HCT116 (cell line): Measurements from ENCODE around the gene SNED1. TPM values are rescaled to one million over a fixed set of nuclear protein-coding genes. Genes with fewer than 3 reads are reported as not detected.

Experiments
- ATAC-seq: fragments of 200-7000 bp; cut with Tn5 transposase; 2 replicates; pipeline ENCODE4 v1.9.1; 2020; ENCODE audit warnings: mild to moderate bottlenecking, moderate library complexity
- BruUV-seq: library from RNA; stranded (reverse); fragments of 400-500 nt; replicated peaks from 2 replicates; lab custom pipeline; 2021; lab: Mats Ljungman, UMichigan
- CTCF ChIA-PET: fragments of 300-600 bp; sonication (Branson Sonifier 250); formaldehyde crosslinking; loops from one replicate; lab custom pipeline; 2021; ENCODE audit warnings: antibody characterized with exemption; lab: Charles Lee
- POLR2A ChIA-PET: fragments of 300-600, 350-600 bp; sonication (Branson Sonifier 250); formaldehyde crosslinking; loops from one replicate; lab custom pipeline; 2021; ENCODE audit warnings: antibody characterized with exemption; lab: Charles Lee
- RAD21 ChIA-PET, 2 experiments: fragments of 300-600 bp; sonication (Branson Sonifier 250); formaldehyde crosslinking; loops; one replicate each; lab custom pipeline; 2023; ENCODE audit warnings: low total read pairs in 2 of 2; ENCODE audit not compliant: uncharacterized antibody in 2 of 2, unreplicated experiment in 2 of 2, low non-redundant PET in 1 of 2; lab: Charles Lee
- DNase-seq: peaks from one replicate; pipeline ENCODE4 v3.0.0-alpha.2; 2010; ENCODE audit warnings: low read depth, low spot score
- H2AFZ ChIP-seq: fragments of 200-600 bp; shearing (Covaris generic), sonication (generic); 2 replicates; pipeline ENCODE4 v1.6.1; 2017; ENCODE audit warnings: low read depth, mixed run types, mixed read lengths, antibody characterized with exemption, low read length; ENCODE audit not compliant: poor library complexity, severe bottlenecking
- H3K27ac ChIP-seq: 2 replicates; pipeline ENCODE4 v1.5.1; 2012; ENCODE audit warnings: low read depth, low read length
- H3K27me3 ChIP-seq: fragments of 200-600 bp; sonication (generic); 2 replicates; pipeline ENCODE4 v1.6.1; 2016; ENCODE audit warnings: mixed run types, low read length, mixed read lengths; ENCODE audit not compliant: insufficient read depth
- H3K36me3 ChIP-seq, 2 experiments: fragments of 200-500 bp in 1 of 2; fragments of 200-600 bp in 1 of 2; sonication (Bioruptor generic) in 1 of 2; sonication (generic) in 1 of 2; 2 replicates each; pipeline versions ENCODE4 v1.5.1 to v1.6.1; 2014 to 2016; ENCODE audit warnings: low read length in 2 of 2, inconsistent platforms in 1 of 2, mixed read lengths in 1 of 2, mixed run types in 1 of 2; ENCODE audit not compliant: insufficient read depth in 2 of 2, control insufficient read depth in 1 of 2
- H3K4me1 ChIP-seq, 2 experiments: fragments of 200-600 bp in 1 of 2; sonication (generic) in 1 of 2; 2 replicates each; pipeline versions ENCODE4 v1.5.1 to v1.6.1; 2012 to 2017; ENCODE audit warnings: low read length in 2 of 2, inconsistent platforms in 1 of 2, mild to moderate bottlenecking in 1 of 2, mixed read lengths in 1 of 2, mixed run types in 1 of 2, moderate library complexity in 1 of 2; ENCODE audit not compliant: insufficient read depth in 2 of 2, control insufficient read depth in 1 of 2
- H3K4me2 ChIP-seq: fragments of 200-600 bp; sonication (generic); 2 replicates; pipeline ENCODE4 v1.6.1; 2017; ENCODE audit warnings: mixed run types, low read length, mixed read lengths
- H3K4me3 ChIP-seq, 2 experiments: fragments of 200-600 bp in 1 of 2; sonication (generic) in 1 of 2; replicated peaks in 1 of 2; 2 replicates each; pipeline ENCODE4 v1.5.1; 2011 to 2016; ENCODE audit warnings: low read length in 2 of 2, control low read depth in 1 of 2, low read depth in 1 of 2, mild to moderate bottlenecking in 1 of 2, mixed read lengths in 1 of 2, mixed run types in 1 of 2
- H3K79me2 ChIP-seq: fragments of 200-600 bp; sonication (generic); 2 replicates; pipeline ENCODE4 v1.6.1; 2017; ENCODE audit warnings: mild to moderate bottlenecking, mixed run types, low read length, moderate library complexity, mixed read lengths; ENCODE audit not compliant: insufficient read depth
- H3K9ac ChIP-seq: fragments of 200-600 bp; sonication (generic); 2 replicates; pipeline ENCODE4 v1.6.1; 2016; ENCODE audit warnings: low read length, mixed read lengths
- H3K9me2 ChIP-seq: fragments of 200-600 bp; sonication (generic), shearing (Covaris generic); 2 replicates; pipeline ENCODE4 v1.6.1; 2017; ENCODE audit warnings: mixed run types, mild to moderate bottlenecking, moderate library complexity; ENCODE audit not compliant: insufficient read depth
- H3K9me3 ChIP-seq, 2 experiments: fragments of 200-500 bp in 1 of 2; fragments of 200-600 bp in 1 of 2; sonication (Bioruptor generic) in 1 of 2; sonication (generic) in 1 of 2; 2 replicates each; pipeline ENCODE4 v1.6.1; 2014 to 2017; ENCODE audit warnings: low read length in 2 of 2, mixed read lengths in 2 of 2, inconsistent platforms in 1 of 2, low read depth in 1 of 2, mild to moderate bottlenecking in 1 of 2, mixed run types in 1 of 2, moderate library complexity in 1 of 2; ENCODE audit not compliant: control insufficient read depth in 1 of 2, insufficient read depth in 1 of 2
- H4K20me1 ChIP-seq: fragments of 200-600 bp; sonication (generic), shearing (Covaris generic); 2 replicates; pipeline ENCODE4 v1.6.1; 2017; ENCODE audit warnings: mixed run types, mild to moderate bottlenecking, moderate library complexity; ENCODE audit not compliant: insufficient read depth
- CBX3 ChIP-seq: IDR thresholded peaks from 2 replicates; pipeline ENCODE4 v1.6.1; 2012; ENCODE audit warnings: low read depth
- EGR1 ChIP-seq: IDR thresholded peaks from 2 replicates; pipeline ENCODE4 v1.6.1; 2012; ENCODE audit warnings: low read depth
- EZH2 ChIP-seq: fragments of 200-600 bp; sonication (generic); IDR thresholded peaks from 2 replicates; pipeline ENCODE4 v1.6.1; 2017; ENCODE audit warnings: antibody characterized with exemption, mixed run types
- FOSL1 ChIP-seq: IDR thresholded peaks from 2 replicates; pipeline ENCODE4 v1.6.1; 2012; ENCODE audit warnings: low read depth
- JUND ChIP-seq: IDR thresholded peaks from 2 replicates; pipeline ENCODE4 v1.6.1; 2012
- SP1 ChIP-seq: IDR thresholded peaks from 2 replicates; pipeline ENCODE4 v1.6.1; 2012; ENCODE audit warnings: low read depth
- SRF ChIP-seq: IDR thresholded peaks from 2 replicates; pipeline ENCODE4 v1.6.1; 2012; ENCODE audit warnings: low read depth
- intact Hi-C: fragments of 100-400 bp; cut with micrococcal nuclease; formaldehyde crosslinking; loops from 2 replicates; pipeline ENCODE4 v1.10.0; 2022
- total RNA-seq: library from RNA; stranded (reverse); gene quantifications from one replicate; pipeline ENCODE4 v1.2.1, GENCODE V29; 2021; ENCODE audit not compliant: unreplicated experiment
- TF ChIP-seq, protein P1 (sequence below), 3 experiments: fragments of 200-600 bp in 1 of 3; sonication (generic) in 1 of 3; IDR thresholded peaks in 2 of 3; conservative IDR thresholded peaks in 1 of 3; 2 replicates each; pipeline ENCODE4 v1.5.1; 2012 to 2017; ENCODE audit warnings: low read depth in 2 of 3, low read length in 2 of 3, antibody characterized with exemption in 1 of 3, borderline replicate concordance in 1 of 3, control low read depth in 1 of 3, mild to moderate bottlenecking in 1 of 3, mixed read lengths in 1 of 3, mixed run types in 1 of 3, moderate library complexity in 1 of 3; ENCODE audit not compliant: insufficient read depth in 1 of 3
- TF ChIP-seq, protein P2 (sequence below): IDR thresholded peaks from 2 replicates; pipeline ENCODE4 v1.6.1; 2012; ENCODE audit warnings: low read depth

SNED1 gene
- total RNA-seq, 1 experiment from 2014 or later: 9.6 TPM

DNA sequence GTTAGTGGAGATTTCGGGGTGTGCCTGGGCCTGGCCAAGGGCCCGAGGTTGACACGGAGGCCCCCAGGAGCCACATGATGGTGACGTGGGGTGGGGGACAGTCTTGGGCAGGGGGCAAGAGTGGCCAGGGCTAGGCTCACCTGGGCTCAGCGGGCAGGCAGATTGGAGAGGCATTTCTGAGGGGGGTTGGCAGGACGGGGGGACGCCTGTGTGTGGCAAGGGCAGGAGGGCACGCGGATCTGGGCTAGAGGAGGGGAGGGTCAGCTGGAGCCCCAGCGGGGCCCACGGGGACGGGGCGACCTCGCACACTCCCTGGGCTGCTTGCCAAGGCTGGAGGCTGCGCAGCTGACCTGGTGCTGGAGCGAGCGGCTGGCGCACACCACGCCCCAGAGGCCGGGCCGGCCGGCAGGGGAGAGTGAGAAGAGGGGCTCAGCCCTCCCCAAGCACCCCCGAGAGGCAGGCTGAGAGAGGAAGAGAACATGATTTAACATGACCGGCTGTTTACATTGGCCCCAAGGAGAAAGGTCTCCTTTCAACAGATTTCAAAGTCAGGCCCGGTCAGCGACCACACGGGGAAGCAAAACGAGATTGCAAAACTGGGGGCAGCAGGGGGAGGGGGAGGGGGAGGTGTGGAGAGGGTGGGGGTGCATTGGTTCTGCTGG lies 38.0 kb upstream of the SNED1 start:
- Histone ChIP-seq H3K27me3 (no peaks in the 10 kb centered on the region), H3K36me3 (no peaks in the 10 kb centered on the region), H2AFZ (no peak overlapping the region), H3K27ac (no peak overlapping the region), H3K9me3 (no peaks in the 10 kb centered on the region), H3K4me1 (no peaks in the 10 kb centered on the region), H3K4me3 (no peak overlapping the region), H4K20me1 (no peaks in the 10 kb centered on the region), H3K4me2 (no peak overlapping the region), H3K9ac (no peak overlapping the region), H3K79me2 (no peaks in the 10 kb centered on the region), H3K9me2 (no peaks in the 10 kb centered on the region)
- intact Hi-C loops: no loop called here
- ChIA-PET CTCF (no interaction called here), POLR2A (no interaction called here), RAD21 (no interaction called here)
- no peak for DNase-seq
- no peak for ATAC-seq
- no TSS peak for BruUV-seq
- TF ChIP-seq SRF (no peak), JUND (no peak), SP1 (no peak), FOSL1 (no peak), EGR1 (no peak), EZH2 (no peak), CBX3 (no peak)
- TF ChIP-seq, protein P1, sequence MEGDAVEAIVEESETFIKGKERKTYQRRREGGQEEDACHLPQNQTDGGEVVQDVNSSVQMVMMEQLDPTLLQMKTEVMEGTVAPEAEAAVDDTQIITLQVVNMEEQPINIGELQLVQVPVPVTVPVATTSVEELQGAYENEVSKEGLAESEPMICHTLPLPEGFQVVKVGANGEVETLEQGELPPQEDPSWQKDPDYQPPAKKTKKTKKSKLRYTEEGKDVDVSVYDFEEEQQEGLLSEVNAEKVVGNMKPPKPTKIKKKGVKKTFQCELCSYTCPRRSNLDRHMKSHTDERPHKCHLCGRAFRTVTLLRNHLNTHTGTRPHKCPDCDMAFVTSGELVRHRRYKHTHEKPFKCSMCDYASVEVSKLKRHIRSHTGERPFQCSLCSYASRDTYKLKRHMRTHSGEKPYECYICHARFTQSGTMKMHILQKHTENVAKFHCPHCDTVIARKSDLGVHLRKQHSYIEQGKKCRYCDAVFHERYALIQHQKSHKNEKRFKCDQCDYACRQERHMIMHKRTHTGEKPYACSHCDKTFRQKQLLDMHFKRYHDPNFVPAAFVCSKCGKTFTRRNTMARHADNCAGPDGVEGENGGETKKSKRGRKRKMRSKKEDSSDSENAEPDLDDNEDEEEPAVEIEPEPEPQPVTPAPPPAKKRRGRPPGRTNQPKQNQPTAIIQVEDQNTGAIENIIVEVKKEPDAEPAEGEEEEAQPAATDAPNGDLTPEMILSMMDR (IDR thresholded peaks at IDR 0.05 in 2 of 3, conservative IDR thresholded peaks at IDR 0.05 in 1 of 3; ENCODE audit: borderline replicate concordance in 1 of 3, insufficient read depth in 1 of 3, low read depth in 2 of 3, low read length in 2 of 3): no peak
- TF ChIP-seq, protein P2, sequence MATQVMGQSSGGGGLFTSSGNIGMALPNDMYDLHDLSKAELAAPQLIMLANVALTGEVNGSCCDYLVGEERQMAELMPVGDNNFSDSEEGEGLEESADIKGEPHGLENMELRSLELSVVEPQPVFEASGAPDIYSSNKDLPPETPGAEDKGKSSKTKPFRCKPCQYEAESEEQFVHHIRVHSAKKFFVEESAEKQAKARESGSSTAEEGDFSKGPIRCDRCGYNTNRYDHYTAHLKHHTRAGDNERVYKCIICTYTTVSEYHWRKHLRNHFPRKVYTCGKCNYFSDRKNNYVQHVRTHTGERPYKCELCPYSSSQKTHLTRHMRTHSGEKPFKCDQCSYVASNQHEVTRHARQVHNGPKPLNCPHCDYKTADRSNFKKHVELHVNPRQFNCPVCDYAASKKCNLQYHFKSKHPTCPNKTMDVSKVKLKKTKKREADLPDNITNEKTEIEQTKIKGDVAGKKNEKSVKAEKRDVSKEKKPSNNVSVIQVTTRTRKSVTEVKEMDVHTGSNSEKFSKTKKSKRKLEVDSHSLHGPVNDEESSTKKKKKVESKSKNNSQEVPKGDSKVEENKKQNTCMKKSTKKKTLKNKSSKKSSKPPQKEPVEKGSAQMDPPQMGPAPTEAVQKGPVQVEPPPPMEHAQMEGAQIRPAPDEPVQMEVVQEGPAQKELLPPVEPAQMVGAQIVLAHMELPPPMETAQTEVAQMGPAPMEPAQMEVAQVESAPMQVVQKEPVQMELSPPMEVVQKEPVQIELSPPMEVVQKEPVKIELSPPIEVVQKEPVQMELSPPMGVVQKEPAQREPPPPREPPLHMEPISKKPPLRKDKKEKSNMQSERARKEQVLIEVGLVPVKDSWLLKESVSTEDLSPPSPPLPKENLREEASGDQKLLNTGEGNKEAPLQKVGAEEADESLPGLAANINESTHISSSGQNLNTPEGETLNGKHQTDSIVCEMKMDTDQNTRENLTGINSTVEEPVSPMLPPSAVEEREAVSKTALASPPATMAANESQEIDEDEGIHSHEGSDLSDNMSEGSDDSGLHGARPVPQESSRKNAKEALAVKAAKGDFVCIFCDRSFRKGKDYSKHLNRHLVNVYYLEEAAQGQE: no peak
